ENCODE results near the gene STARD5. TPM values are rescaled to one million over a fixed set of nuclear protein-coding genes. Genes with fewer than 3 reads are reported as not detected.

Gene STARD5
- total RNA-seq, 2 donors from 2014 or later: 2.2 to 3.0 TPM

- Histone ChIP-seq H3K4me1 (peaks cover 0 to 18% of the 10 kb centered on the region in 2 donors), H3K36me3 (peaks cover 6% of the 10 kb centered on the region), H3K27ac (no peak overlapping the region), H3K4me3 (no peak overlapping the region), H3K27me3 (no peaks in the 10 kb centered on the region), H3K9me3 (no peaks in the 10 kb centered on the region)
- DNase-seq (ENCODE audit: low spot score): no peak
- no peak for TF ChIP-seq CTCF (IDR thresholded peaks at IDR 0.05)
Observed at GRCh38 chr15:81315452-81316175, 8.3 kb downstream of the STARD5 start.

DNA sequence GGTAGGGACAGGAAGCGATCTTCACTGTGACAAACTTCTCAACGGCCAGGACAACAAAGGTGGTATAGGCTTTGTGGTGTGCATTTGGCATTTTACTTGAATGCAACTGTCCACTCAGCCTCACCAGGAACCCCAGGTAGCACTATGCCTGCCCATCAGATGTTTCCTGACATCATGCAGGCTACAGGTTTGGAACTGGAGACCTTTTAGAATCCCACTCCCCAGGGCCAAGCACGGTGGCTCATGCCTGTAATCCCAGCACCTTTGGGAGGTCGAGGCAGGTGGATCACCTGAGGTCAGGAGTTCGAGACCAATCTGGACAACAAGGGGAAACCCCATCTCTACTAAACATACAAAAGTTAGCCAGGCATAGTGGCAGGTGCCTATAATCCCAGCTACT, 9.6 kb downstream of the STARD5 start:
- H3K36me3 ChIP-seq: peaks cover 6% of the 10 kb centered on the region
- peaks cover 0 to 18% of the 10 kb centered on the region in 2 donors for H3K4me1 ChIP-seq
- H3K4me3 ChIP-seq: no peak overlapping the region
- H3K9me3 ChIP-seq: no peaks in the 10 kb centered on the region
- no peaks in the 10 kb centered on the region for H3K27me3 ChIP-seq
- TF ChIP-seq CTCF (IDR thresholded peaks at IDR 0.05): no peak
- DNase-seq (ENCODE audit: low spot score): no peak
- no peak overlapping the region for H3K27ac ChIP-seq

GRCh38 chr15:81313686-81314085, 10.3 kb downstream of the STARD5 start:
- peaks cover 9% of the 10 kb centered on the region for H3K36me3 ChIP-seq
- TF ChIP-seq CTCF (IDR thresholded peaks at IDR 0.05): no peak
- peak overlapping the region; percentile 57 to 63 for H3K27ac ChIP-seq
- H3K4me1 ChIP-seq: peaks cover 0 to 18% of the 10 kb centered on the region in 2 donors
- H3K4me3 ChIP-seq: no peak overlapping the region
- DNase-seq (ENCODE audit: low spot score): no peak
- no peaks in the 10 kb centered on the region for H3K27me3 ChIP-seq
- H3K9me3 ChIP-seq: no peaks in the 10 kb centered on the region

GRCh38 chr15:81312790-81313543, 11.0 kb downstream of the STARD5 start:
- no peak for TF ChIP-seq CTCF (IDR thresholded peaks at IDR 0.05)
- Histone ChIP-seq H3K4me3 (no peak overlapping the region), H3K36me3 (peaks cover 12% of the 10 kb centered on the region), H3K27ac (peak overlapping the region; percentile 57 to 63), H3K9me3 (no peaks in the 10 kb centered on the region), H3K4me1 (peaks cover 0 to 18% of the 10 kb centered on the region in 2 donors), H3K27me3 (no peaks in the 10 kb centered on the region)
- DNase-seq (ENCODE audit: low spot score): peak; percentile 93

DNA sequence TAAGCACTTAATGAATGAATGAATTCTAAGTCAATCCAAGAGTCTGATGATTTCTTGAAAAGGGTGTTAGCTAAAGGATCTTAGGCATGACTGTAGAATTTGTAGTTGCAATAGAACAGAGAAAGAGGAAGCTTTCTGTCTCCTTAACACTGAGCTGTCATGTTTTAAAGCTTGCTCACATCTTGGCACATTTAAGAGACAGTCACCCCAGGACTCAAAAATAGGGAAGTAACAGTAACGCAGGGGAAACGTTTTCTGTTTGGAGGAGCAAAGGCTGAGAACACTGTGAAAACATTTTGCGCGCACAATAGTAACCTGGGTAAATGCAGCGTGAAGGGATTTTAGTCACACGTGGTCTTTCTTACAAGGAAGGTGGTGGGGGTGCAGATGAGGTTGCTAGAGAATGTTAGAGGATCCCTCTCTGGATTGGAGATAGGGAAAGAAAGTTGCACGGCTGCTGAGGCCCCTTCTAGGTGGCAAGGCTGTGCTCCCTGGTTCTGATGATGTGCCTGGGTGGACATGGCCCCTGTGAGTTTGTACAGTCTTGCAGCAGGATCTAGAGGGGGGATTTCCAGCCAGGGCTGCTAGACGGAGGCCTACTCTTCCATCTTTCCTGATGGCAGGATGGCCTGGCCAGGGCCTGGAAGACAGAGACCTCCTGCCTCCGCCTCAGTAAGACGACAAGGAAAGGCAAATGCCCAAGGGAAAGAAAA, 12.0 kb downstream of the STARD5 start:
- H3K4me1 ChIP-seq: peaks cover 0 to 18% of the 10 kb centered on the region in 2 donors
- H3K27me3 ChIP-seq: no peaks in the 10 kb centered on the region
- H3K27ac ChIP-seq: peak overlapping the region; percentile 57 to 63
- DNase-seq (ENCODE audit: low spot score): no peak
- H3K36me3 ChIP-seq: peaks cover 12% of the 10 kb centered on the region
- H3K9me3 ChIP-seq: no peaks in the 10 kb centered on the region
- H3K4me3 ChIP-seq: no peak overlapping the region
- TF ChIP-seq CTCF (IDR thresholded peaks at IDR 0.05): no peak

All from right atrium auricular region (tissue), 2 donors.